ENCODE data around the gene GPRC5C.

GPRC5C gene

DNA sequence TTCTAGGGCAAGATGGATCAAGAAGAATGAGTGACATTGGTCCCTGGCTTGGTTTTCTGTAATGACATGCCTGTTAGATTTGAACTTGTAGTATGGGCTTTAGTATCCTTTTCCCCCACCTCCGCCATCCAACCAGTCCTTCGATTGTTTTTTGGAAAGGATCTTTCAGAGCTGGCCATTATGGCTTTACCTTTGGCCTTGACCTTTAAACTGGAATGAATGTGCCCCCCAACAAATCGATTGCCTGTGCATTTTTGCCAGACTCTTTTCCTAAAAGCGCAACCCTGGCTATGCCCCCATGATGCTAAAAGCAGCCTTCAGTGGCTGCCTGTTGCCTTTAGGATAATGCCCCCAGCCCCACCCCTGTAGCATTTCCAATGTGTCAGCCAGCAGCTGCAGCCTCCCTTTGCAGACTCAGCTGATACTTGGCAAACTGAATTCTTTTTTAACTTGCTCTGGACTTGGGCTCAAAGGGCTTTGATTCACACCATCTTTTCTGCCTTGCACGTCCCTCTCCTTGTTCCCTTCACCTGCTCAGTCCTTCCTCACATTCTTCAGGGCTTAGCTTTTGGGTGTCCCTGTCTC, 4.0 kb downstream of the GPRC5C start:
- no peak for DNase-seq

DNA sequence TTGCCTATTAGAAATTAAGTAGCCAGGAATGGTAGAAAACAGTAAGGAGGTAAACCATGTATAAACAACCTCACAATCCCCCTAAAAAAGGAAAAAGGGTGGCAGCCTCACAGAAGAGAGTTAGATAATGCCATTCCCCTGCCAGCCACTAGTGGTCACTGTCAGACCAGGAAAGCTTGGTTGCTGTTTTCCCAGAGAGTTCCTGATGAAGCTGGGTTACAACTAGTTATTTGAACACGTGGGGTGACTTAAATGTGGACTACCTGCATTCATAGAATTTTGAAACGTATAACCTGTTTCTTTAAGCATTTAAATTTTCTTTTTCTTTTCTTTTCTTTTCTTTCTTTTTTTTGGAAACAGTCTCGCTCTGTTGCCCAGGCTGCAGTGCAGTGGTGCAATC, 5.8 kb downstream of the GPRC5C start:
- DNase-seq: no peak

DNA sequence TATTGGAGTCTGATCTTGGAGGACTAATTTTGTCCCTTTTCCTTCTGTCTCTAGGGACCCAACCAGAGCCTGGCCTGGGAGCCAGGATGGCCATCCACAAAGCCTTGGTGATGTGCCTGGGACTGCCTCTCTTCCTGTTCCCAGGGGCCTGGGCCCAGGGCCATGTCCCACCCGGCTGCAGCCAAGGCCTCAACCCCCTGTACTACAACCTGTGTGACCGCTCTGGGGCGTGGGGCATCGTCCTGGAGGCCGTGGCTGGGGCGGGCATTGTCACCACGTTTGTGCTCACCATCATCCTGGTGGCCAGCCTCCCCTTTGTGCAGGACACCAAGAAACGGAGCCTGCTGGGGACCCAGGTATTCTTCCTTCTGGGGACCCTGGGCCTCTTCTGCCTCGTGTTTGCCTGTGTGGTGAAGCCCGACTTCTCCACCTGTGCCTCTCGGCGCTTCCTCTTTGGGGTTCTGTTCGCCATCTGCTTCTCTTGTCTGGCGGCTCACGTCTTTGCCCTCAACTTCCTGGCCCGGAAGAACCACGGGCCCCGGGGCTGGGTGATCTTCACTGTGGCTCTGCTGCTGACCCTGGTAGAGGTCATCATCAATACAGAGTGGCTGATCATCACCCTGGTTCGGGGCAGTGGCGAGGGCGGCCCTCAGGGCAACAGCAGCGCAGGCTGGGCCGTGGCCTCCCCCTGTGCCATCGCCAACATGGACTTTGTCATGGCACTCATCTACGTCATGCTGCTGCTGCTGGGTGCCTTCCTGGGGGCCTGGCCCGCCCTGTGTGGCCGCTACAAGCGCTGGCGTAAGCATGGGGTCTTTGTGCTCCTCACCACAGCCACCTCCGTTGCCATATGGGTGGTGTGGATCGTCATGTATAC, 8.0 kb downstream of the GPRC5C start:
- no peak for DNase-seq

DNA sequence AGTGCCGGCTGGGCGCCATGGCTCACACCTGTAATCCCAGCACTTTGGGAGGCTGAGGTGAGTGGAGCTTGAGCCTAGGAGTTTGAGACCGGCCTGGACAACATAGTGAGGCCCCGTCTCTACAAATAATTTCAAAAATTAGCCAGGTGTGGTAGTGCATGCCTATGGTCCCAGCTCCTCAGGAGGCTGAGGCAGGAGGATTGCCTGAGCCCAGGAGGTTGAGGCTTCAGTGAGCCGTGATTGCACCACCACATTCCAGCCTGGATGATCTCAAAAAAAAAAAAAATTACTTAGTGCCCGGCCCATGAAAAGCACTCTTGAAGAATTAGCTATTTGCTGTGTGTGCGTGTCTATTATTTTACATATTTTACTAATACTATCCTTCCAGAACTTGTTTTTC, 9.6 kb downstream of the GPRC5C start:
- DNase-seq: no peak

DNA sequence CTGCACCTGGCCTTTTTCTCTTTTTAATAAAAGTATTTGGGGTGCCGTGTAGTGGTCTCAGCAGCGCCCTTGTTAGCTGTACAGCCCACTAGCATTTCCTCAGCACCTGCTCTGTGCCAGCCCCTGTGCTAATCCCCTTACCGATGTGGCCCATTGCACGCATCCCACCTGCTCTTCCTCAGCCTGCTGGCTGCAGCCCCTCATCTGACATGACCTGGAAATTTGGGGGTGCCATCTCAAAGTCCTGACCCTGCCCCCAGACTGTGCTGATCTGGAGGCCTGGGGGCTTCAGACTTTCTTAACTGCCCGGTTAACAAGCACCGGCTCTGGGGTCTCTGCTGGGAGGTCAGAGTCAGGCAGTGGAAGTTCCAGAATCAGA, 10.4 kb downstream of the GPRC5C start:
- no peak for DNase-seq

DNA sequence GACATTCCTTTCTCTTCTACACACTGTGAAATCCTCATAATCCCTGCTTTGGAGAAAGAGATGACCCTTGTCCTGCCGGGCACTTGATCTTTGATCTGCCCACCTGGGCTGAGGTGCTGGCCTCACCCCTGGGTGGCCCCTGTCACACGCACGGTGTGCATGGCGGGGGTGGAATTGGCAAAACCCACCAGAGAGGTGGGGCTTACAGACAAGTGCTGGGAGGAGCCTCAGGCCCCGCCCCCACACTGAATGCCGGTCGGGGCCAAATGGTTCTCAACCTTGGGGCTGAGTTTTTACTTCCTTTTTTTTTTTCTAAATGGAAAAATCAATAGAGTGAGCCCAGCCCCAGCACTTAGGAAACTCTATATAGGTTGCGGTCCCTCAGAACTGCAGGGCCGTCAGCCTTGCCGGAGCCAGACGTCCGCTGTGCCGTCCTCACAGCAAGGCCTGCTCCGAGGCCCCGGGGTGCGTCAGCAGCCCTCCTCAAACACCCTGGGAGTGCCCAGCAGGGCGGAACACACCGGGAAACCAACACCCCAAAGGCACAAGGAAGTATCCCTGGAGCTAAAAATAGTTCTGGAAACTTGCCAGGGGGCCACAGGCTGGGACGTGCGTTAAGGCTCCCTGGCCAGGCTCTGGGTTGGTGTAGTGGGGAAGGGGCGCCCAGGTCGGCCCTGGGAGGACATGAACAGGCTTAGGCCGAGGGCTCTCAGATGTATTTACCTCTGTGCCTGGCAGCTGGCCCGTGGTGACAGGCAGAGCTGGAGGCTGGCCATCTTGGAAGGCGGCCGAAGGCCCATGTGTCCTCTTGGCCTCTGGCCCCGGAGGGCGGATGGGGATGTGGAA, 11.0 kb downstream of the GPRC5C start:
- peak; percentile 23 for DNase-seq

DNA sequence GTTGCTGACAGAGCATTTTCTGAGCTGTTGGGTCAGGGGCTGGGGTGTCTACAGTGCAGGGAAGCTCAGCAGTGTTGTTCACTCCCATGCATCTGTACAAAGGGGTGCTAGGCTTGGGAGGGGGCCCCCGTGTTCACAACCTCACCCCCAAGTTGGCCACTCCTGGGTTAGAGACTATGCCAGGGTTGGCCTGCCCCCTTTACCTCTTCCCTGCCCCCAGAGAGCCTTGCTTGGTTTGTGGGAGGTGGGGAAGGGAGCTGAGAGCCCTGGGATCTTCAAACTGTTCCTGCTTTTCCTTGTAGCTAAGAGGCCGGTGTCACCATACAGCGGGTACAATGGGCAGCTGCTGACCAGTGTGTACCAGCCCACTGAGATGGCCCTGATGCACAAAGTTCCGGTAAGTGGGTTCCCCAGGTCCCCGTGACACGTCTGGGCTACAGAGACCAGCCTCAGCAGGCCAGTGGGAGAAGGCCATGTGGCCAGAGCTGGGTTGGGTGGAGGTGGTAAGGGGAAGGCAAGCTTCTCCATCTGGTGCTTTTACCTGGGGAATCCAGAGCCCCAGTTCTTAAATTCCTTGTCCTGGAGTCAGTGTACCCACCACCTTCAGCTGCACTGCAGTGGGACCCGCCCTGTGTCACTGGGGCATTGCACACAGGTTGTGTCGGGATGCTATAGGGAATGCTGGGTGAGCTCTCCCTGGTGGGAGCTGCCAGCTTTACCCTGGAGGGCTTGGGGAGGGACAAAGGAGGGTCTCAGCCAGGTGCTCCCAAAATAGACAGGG, 11.8 kb downstream of the GPRC5C start:
- DNase-seq: no peak

DNA sequence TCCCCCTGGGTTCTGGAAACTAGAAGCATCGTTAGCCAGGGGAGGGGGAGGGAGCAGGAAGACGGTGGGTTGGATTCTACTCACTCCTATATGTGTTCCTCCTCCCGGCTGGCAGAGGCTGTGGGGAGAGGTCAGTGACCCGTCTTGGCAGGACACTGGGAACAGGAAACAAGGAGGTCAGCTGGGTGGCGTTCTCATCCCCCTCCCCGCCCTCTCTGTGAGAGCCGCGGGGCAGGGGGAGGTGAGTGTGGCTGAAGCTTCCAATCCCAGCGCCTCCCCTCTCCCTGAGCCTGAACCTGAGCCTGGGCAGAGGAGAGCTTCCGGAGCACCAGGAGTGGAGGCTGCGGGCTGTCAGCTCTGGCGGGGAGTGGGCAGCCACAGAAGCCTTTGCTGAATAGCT, 12.5 kb downstream of the GPRC5C start:
- DNase-seq: no peak

DNA sequence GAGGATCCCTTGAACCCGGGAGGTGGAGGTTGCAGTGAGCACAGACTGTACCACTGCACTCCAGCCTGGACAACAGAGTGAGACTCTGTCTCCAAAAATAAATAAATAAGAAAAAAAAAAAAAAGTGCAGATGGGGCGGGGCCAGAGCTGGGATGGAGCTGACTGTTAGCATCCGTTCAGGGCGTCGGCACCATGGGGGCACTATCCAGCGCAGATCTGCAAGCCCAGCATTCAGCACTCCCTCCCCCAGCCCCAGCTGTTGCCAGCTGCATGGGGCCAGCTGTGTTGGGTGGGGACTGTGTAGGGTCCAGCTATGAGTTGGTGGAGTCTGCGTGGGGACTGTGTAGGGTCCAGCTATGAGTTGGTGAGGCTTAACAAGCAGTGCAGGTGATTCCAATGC, 13.3 kb downstream of the GPRC5C start:
- DNase-seq: no peak

DNA sequence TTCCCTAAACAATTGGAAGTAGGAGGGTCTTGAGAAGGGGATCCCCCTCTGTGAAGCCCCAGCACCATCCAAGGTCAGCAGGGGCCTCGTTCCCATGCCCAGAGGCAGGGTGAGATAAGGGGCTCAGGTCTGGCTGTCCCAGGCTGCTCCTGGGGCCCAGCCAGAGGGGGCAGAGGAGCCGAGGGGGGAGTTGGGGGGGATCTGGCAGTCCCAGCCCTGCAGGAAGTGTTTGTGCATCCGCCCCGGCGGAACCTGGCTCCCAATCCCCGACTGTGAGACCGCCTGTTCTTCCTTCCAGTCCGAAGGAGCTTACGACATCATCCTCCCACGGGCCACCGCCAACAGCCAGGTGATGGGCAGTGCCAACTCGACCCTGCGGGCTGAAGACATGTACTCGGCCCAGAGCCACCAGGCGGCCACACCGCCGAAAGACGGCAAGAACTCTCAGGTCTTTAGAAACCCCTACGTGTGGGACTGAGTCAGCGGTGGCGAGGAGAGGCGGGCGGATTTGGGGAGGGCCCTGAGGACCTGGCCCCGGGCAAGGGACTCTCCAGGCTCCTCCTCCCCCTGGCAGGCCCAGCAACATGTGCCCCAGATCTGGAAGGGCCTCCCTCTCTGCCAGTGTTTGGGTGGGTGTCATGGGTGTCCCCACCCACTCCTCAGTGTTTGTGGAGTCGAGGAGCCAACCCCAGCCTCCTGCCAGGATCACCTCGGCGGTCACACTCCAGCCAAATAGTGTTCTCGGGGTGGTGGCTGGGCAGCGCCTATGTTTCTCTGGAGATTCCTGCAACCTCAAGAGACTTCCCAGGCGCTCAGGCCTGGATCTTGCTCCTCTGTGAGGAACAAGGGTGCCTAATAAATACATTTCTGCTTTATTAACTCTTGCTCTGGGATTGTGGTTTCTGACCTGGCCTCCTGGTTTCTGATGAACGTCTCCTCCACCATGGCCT, 14.9 kb downstream of the GPRC5C start:
- DNase-seq: no peak

DNA sequence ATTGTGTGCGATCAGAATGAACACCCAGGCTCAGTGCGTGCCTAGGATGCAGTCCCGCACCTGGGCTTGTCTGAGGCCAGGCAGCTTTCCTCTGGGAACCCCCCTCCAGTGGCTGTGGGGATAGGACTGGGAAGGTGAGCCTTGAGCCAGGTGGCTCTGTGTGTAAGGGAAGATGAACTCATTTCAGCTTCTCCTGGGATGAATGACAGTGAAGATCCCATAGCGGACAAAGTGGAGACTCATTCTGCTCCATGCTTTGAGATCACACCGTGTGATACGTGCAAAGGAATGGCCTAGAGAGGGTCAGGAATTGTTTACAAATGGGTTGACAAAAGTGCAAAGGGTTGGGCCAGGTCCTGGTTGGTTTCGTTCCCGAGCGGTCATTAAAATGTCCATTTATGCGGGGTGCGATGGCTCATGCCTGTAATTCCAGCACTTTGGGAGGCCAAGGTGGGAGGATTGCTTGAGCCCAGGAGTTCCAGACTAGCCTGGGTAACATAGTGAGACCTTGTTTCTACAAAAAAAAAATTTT, 15.8 kb downstream of the GPRC5C start:
- DNase-seq: no peak

DNA sequence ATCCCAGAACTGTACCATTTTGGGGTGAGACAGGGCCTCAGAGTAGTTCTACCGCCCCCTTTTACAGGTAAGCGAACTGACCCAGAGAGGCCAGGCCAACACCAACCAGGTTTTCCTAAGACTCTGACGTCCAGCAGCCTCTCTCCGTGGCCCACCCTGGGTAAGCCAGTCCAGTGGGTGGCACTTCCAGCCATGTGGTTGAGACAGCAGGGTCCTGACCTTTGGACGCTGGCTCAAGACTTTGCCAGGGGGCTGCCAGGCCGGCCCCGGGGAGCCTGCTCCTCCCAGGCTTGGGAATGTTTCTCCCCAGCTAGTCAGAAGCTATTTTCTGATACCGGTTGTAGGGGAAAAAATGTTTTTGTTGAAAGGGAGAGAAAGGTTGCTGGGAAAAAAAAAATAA, 16.9 kb downstream of the GPRC5C start:
- no peak for DNase-seq

DNA sequence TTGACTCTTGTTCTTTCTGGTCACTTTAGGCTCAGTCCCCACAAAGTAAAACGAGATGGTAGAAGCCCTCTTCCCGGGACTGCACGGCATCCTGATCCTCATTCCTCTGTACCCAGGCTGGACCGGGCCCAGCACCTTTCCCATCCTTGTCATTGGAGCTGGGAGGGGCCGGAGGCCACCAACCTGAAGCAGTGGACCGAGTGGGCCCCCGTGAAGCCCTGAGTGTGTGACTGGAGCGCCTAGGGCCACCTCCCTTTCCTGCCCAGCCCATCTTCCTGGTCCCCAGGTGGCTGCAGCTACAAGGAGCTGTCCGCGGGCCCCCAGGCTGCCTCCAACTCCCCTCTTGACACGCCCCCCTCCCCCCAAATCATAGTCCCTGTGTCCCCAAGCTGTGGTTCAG, 17.4 kb downstream of the GPRC5C start:
- DNase-seq: no peak

DNA sequence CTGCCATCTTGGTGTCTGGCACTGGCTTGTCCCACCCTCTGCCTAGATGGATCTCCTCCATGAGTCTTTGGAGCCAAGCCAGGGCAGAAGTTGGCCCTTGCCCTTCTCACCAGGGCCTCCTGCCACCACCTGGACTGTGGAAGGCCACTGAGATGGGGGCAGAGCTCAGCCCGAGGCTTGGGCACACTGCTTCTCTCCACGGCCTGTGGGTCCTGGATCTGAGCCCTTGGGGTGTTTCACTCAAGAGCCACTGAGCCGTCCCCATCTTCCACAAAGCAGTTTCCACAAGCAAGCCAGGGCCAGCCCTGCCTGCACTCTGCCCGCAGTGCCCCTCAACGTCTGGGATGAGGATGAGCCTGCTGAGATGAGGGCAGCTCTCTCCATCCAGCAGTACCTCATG, 17.9 kb downstream of the GPRC5C start:
- DNase-seq: no peak

DNA sequence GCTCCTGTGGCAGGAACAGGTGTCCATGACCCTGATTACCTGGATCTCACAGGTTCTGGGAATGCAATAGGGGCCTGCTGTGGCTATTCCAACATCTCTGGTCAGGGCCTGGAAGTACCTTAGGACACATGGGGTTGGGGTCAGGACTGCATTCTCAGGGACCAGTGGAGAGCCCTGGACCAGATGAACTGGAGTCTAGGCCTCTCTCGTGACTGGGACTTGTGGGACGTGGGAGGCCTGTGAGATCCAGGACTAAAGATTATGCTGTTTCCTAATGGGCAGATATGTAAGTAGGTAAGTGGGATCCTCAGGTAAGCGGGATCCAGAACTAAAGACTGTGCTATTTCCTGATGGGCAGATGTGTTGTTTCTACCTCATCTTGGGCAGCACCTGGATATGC, 18.3 kb downstream of the GPRC5C start:
- DNase-seq: no peak

DNA sequence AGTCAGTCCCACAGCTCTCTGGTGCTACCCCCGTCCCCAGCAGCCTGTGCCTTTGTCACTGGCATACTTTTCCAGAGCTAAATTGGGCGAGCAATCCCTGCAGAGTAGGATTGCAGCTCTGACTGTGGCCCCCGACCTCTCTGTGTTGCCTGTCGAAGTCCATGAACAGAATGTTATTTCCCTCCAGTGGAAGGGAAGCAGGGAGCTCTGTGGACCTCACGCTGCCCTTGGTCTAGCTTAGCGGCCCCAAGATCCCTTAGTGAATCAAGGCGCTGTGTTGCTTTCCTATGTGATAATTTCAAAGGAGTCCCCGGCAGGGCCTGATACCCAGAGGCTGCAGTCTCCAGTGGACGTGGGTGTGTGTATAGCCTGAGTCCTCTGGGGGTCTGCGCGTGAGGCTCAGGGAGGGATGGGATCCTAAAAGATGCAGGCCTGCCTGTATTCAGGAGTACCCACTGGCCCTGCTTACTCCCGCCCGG, 19.1 kb downstream of the GPRC5C start:
- DNase-seq: no peak

DNA sequence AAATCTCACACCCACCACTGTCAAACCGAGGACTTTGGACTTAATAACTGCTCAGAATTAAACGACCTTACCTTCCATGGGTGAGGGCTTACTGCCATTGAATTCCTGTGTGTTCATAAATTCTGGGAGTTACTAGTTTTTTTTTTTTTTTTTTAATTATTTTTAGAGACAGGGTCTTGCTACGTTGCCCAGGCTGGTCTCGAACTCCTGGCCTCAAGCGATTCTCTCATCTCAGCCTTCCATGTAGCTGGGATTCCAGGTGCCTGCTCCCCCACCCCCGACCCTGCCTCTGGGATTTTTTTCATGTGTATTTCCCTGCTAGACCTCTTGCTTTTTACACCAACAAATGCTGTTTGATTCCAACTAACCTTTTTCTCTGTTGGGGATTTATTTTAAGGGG, 19.7 kb downstream of the GPRC5C start:
- DNase-seq: no peak

DNA sequence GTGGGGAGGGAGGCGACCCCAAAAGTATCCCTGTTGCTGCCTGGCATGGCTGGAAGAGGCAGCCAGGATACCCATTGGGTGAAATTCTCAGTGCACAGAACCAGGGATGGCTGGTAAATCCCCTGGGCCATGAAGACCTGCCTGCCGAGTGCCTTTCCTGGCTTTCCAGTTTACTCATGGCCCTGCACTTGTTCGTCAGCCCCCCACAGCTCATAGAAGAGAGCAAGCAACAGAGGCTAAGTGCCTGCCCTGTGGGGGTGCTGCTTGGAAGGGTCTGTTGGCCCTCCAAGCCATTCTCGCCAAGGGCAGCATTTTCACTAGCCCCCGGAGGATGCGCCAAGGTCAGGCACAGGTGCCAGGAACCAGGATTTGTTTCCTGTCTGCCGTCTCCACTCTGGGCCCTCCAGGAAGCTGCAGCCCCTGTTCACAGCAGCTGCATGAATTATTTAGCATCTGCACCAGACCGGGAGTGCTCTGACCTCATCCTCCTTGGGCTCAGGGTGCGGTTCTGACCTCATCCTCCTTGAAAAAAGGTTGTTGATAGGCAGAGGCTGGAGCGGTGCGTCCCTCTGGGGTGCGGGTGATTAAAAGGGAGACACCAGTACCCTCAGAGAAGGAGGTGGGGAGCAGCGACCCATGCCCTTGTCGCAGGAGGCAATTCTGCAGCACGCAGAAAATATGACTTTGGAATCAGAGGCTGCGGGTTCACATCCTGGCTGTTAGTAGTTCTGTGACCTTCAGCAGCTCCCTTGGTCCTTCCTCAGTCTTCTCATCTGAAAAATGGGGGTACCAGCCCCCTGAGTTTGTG, 20.3 kb downstream of the GPRC5C start:
- peak; percentile 52 for DNase-seq

DNA sequence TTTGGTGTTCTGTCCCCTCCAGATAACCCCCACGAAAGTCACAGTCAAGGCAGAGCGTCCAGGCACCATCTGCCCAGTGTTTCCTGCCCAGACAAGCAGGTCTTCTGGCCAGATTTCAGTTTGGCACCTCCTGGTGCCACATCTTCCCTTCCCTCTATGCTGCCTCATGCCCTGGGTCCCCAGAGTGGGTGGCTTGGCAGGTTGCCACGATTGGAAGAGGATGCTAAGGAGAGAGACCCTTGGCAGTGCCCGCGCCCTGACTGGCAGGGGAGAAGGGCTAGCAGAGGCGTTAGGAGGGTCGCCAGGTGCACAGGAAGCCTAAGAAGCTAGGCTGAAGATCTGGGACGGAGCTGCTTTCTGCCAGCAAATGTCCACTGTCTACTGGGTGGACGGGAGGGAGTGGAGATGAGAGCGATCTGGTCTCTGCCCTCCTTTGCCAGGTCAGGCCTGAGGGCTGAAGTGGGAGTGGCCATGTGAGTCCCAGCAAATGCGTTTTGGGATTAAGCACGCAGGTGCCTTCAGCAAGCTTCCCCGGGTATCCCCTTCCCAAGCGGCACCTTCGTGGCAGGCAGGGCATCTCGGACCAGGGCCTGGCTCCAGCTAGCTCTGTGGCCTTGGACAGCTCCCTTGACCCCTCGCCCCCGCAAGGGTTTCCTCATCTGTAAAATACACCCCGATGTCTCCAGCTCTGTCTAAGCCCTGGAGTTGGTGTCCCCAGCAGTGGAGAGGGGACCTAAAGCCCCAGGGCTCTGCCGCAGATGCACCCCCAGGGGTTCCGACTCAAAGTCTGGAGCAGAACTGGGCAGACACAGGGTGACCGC, 21.2 kb downstream of the GPRC5C start:
- DNase-seq: peak; percentile 40

Measured in DMS 273 treated with DMSO at 0.1 percent for 48 hours (cell line).